SK-N-SH (cell line): ENCODE data around the gene AGBL5. TPM values are rescaled to one million over a fixed set of nuclear protein-coding genes. Genes with fewer than 3 reads are reported as not detected.

ENCODE experiments used
- CTCF ChIA-PET: fragments of 300-600, 350-600 bp; formaldehyde crosslinking; extraction: SDS; loops from one replicate; lab custom pipeline; 2021; lab: Yijun Ruan, JAX
- POLR2A ChIA-PET: fragments of 350-600 bp; sonication (Branson Sonifier 250); formaldehyde crosslinking; extraction: SDS; loops from one replicate; lab custom pipeline; 2020; ENCODE audit warnings: antibody characterized with exemption, inconsistent platforms; lab: Yijun Ruan, JAX
- DNase-seq: peaks from one replicate; pipeline ENCODE4 v3.0.0; 2012
- H2AFZ ChIP-seq: fragments of 200-600 bp; sonication (generic); 2 replicates; pipeline ENCODE4 v1.8.1; 2016; ENCODE audit warnings: antibody characterized with exemption, mild to moderate bottlenecking, low read depth
- H3F3A ChIP-seq: fragments of 200-600 bp; sonication (generic); replicated peaks from 2 replicates; pipeline ENCODE3; 2016; ENCODE audit warnings: antibody characterized with exemption, mild to moderate bottlenecking; ENCODE audit not compliant: insufficient read depth
- H3K27ac ChIP-seq, 2 experiments: fragments of 200-500 bp in 1 of 2; fragments of 200-600 bp in 1 of 2; sonication (Bioruptor generic) in 1 of 2; sonication (generic), shearing (Covaris generic) in 1 of 2; 2 replicates each; pipeline versions ENCODE4 v1.5.1 to v1.6.1; 2014 to 2016; ENCODE audit warnings: low read depth in 2 of 2, inconsistent platforms in 1 of 2, low read length in 1 of 2, mild to moderate bottlenecking in 1 of 2, mixed read lengths in 1 of 2
- H3K27me3 ChIP-seq: fragments of 200-600 bp; sonication (generic), shearing (Covaris generic); 2 replicates; pipeline ENCODE4 v1.6.1; 2016; ENCODE audit warnings: mixed run types; ENCODE audit not compliant: insufficient read depth
- H3K36me3 ChIP-seq, 2 experiments: fragments of 200-500 bp in 1 of 2; fragments of 200-600 bp in 1 of 2; sonication (Bioruptor generic) in 1 of 2; sonication (generic) in 1 of 2; replicated peaks in 1 of 2; 2 replicates each; pipeline versions ENCODE3 to v1.5.1; 2014 to 2016; ENCODE audit warnings: low read length in 1 of 2, mild to moderate bottlenecking in 1 of 2; ENCODE audit not compliant: insufficient read depth in 2 of 2, control insufficient read depth in 1 of 2
- H3K4me1 ChIP-seq, 2 experiments: fragments of 200-500 bp in 1 of 2; fragments of 200-600 bp in 1 of 2; sonication (Bioruptor generic) in 1 of 2; sonication (generic), shearing (Covaris generic) in 1 of 2; 2 replicates each; pipeline versions ENCODE4 v1.5.1 to v1.6.1; 2014 to 2016; ENCODE audit warnings: low read depth in 1 of 2, low read length in 1 of 2, mixed run types in 1 of 2; ENCODE audit not compliant: insufficient read depth in 2 of 2, control insufficient read depth in 1 of 2
- H3K4me2 ChIP-seq: fragments of 200-600 bp; sonication (generic), shearing (Covaris generic); 2 replicates; pipeline ENCODE4 v1.6.1; 2017; ENCODE audit warnings: mixed run types
- H3K4me3 ChIP-seq, 2 experiments: fragments of 200-500 bp in 1 of 2; fragments of 200-600 bp in 1 of 2; sonication (Bioruptor generic) in 1 of 2; sonication (generic), shearing (Covaris generic) in 1 of 2; 2 replicates each; pipeline versions ENCODE4 v1.5.1 to v1.8.1; 2014 to 2016; ENCODE audit warnings: low read depth in 2 of 2, inconsistent platforms in 1 of 2, low read length in 1 of 2, mild to moderate bottlenecking in 1 of 2, mixed read lengths in 1 of 2, moderate library complexity in 1 of 2
- H3K79me2 ChIP-seq: fragments of 200-600 bp; sonication (generic); 2 replicates; pipeline ENCODE4 v1.8.1; 2017; ENCODE audit warnings: mild to moderate bottlenecking; ENCODE audit not compliant: insufficient read depth
- H3K9ac ChIP-seq: fragments of 200-600 bp; sonication (generic); 2 replicates; pipeline ENCODE4 v1.6.1; 2017; ENCODE audit warnings: mixed run types
- H3K9me2 ChIP-seq: fragments of 200-600 bp; sonication (generic); 2 replicates; pipeline ENCODE4 v1.6.1; 2017; ENCODE audit warnings: mixed run types
- H3K9me3 ChIP-seq: fragments of 200-600 bp; sonication (generic); 2 replicates; pipeline ENCODE4 v1.6.1; 2017; ENCODE audit warnings: mixed run types, mild to moderate bottlenecking, moderate library complexity
- H4K20me1 ChIP-seq: fragments of 200-600 bp; sonication (generic); 2 replicates; pipeline ENCODE4 v1.6.1; 2017; ENCODE audit warnings: mild to moderate bottlenecking, mixed run types; ENCODE audit not compliant: insufficient read depth
- EZH2phosphoT487 ChIP-seq: fragments of 200-600 bp; sonication (generic); IDR thresholded peaks from 2 replicates; pipeline ENCODE4 v1.6.1; 2017; ENCODE audit warnings: low read depth, mixed run types, mild to moderate bottlenecking, antibody characterized with exemption, moderate library complexity, borderline replicate concordance
- JUND ChIP-seq: IDR thresholded peaks from 2 replicates; pipeline ENCODE4 v1.4.0; 2012
- RXRA ChIP-seq: IDR thresholded peaks from 2 replicates; pipeline ENCODE4 v1.4.0; 2012; ENCODE audit warnings: low read depth, mild to moderate bottlenecking, borderline replicate concordance
- WGBS: methylation state at CpG from one replicate; pipeline ENCODE4 v1.1.6; 2017; ENCODE audit warnings: low lambda C conversion rate; 5-methylcytosine and 5-hydroxymethylcytosine counted together
- polyA plus RNA-seq, 3 experiments: library from polyadenylated mRNA; depleted of rRNA; stranded (reverse); fragments of >200 nt; gene quantifications; 2 replicates each; pipeline ENCODE4 v1.2.3, GENCODE V29; 2012
- TF ChIP-seq, protein P1 (sequence below): IDR thresholded peaks from 2 replicates; pipeline ENCODE4 v1.6.1; 2012; ENCODE audit warnings: mild to moderate bottlenecking, low read depth, low read length, moderate library complexity
- TF ChIP-seq, protein P2 (sequence below): IDR thresholded peaks from 2 replicates; pipeline ENCODE4 v1.4.0; 2012; ENCODE audit warnings: low read depth
- TF ChIP-seq, protein P3 (sequence below): IDR thresholded peaks from 2 replicates; pipeline ENCODE4; 2012
- TF ChIP-seq, protein P4 (sequence below): fragments of 200-600 bp; sonication (generic); IDR thresholded peaks from 2 replicates; pipeline ENCODE4 v1.6.1; 2017; ENCODE audit warnings: antibody characterized with exemption, mild to moderate bottlenecking, moderate library complexity

Gene AGBL5
- polyA plus RNA-seq, 1 of the 3 experiments (the other 2 are of a cell fraction): 45.5 TPM

DNA sequence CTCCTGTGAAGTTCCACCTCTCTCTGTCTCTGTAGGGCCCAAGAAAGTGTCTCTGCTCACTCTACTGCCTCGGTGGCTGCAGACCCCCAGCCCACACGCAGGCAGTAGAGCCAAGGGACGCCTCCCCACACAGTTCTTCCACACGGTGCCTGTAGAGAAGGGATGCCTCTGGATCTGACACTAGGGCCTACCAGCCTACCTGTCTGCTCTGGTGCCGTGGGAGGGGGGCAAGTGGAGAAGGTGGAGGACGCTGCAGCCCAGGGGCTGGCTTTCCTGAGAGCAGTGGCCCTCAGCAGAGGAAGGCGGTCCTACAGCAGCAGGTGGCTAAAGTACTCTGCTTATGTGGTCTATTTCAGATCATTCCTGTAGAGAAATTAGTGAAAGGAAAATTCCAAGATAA is 27.7 kb upstream of the AGBL5 start (continued):
- TF ChIP-seq, protein P1, sequence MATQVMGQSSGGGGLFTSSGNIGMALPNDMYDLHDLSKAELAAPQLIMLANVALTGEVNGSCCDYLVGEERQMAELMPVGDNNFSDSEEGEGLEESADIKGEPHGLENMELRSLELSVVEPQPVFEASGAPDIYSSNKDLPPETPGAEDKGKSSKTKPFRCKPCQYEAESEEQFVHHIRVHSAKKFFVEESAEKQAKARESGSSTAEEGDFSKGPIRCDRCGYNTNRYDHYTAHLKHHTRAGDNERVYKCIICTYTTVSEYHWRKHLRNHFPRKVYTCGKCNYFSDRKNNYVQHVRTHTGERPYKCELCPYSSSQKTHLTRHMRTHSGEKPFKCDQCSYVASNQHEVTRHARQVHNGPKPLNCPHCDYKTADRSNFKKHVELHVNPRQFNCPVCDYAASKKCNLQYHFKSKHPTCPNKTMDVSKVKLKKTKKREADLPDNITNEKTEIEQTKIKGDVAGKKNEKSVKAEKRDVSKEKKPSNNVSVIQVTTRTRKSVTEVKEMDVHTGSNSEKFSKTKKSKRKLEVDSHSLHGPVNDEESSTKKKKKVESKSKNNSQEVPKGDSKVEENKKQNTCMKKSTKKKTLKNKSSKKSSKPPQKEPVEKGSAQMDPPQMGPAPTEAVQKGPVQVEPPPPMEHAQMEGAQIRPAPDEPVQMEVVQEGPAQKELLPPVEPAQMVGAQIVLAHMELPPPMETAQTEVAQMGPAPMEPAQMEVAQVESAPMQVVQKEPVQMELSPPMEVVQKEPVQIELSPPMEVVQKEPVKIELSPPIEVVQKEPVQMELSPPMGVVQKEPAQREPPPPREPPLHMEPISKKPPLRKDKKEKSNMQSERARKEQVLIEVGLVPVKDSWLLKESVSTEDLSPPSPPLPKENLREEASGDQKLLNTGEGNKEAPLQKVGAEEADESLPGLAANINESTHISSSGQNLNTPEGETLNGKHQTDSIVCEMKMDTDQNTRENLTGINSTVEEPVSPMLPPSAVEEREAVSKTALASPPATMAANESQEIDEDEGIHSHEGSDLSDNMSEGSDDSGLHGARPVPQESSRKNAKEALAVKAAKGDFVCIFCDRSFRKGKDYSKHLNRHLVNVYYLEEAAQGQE: no peak
- no peak for TF ChIP-seq RXRA
- TF ChIP-seq EZH2phosphoT487: no peak
- TF ChIP-seq, protein P2, sequence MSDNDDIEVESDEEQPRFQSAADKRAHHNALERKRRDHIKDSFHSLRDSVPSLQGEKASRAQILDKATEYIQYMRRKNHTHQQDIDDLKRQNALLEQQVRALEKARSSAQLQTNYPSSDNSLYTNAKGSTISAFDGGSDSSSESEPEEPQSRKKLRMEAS: no peak
- no peak for TF ChIP-seq JUND
- TF ChIP-seq, all 33 proteins: peak for 0

DNA sequence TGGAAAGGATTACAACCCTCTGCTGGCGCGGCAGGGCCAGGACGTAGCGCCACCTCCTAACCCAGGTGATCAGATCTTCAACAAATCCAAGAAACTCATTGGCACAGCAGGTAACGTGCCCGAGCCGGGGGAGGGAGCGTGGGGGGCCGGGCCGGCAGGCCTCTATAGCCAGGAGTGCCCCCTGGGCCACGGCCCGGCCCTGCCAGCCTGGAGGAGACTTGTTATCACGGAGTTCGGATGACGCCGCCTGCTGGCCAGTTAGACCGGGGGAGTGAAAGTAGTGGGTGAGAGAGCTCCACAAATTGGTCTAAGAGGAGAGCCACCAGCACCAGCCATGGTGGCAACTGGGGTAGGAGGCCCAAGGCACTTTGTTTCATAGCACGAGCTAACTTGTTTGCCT is 27.3 kb upstream of the AGBL5 start:
- H3K4me2 ChIP-seq: no peak overlapping the region
- H3K27me3 ChIP-seq: no peaks in the 10 kb centered on the region
- ChIA-PET POLR2A (no interaction called here), CTCF (interaction anchor here (1.0 to 33.3 kb wide), 8 partner anchors 7 to 178 kb away, joined by 3 to 1017 read pairs (median 7); partner anchors contain the start of gene MAPRE3)
- H4K20me1 ChIP-seq: no peaks in the 10 kb centered on the region
- H3K9ac ChIP-seq: no peak overlapping the region
- TF ChIP-seq, protein P3, sequence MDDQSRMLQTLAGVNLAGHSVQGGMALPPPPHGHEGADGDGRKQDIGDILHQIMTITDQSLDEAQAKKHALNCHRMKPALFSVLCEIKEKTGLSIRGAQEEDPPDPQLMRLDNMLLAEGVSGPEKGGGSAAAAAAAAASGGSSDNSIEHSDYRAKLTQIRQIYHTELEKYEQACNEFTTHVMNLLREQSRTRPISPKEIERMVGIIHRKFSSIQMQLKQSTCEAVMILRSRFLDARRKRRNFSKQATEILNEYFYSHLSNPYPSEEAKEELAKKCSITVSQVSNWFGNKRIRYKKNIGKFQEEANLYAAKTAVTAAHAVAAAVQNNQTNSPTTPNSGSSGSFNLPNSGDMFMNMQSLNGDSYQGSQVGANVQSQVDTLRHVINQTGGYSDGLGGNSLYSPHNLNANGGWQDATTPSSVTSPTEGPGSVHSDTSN: no peak
- TF ChIP-seq, protein P4, sequence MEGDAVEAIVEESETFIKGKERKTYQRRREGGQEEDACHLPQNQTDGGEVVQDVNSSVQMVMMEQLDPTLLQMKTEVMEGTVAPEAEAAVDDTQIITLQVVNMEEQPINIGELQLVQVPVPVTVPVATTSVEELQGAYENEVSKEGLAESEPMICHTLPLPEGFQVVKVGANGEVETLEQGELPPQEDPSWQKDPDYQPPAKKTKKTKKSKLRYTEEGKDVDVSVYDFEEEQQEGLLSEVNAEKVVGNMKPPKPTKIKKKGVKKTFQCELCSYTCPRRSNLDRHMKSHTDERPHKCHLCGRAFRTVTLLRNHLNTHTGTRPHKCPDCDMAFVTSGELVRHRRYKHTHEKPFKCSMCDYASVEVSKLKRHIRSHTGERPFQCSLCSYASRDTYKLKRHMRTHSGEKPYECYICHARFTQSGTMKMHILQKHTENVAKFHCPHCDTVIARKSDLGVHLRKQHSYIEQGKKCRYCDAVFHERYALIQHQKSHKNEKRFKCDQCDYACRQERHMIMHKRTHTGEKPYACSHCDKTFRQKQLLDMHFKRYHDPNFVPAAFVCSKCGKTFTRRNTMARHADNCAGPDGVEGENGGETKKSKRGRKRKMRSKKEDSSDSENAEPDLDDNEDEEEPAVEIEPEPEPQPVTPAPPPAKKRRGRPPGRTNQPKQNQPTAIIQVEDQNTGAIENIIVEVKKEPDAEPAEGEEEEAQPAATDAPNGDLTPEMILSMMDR: peak; percentile 20
- no peaks in the 10 kb centered on the region for H3K9me3 ChIP-seq
- no peak overlapping the region for H3K4me3 ChIP-seq
- 91% methylated on average over 18 of the region's 18 CpGs for WGBS
- peaks cover 0 to 46% of the 10 kb centered on the region in 2 experiments for H3K36me3 ChIP-seq
- no peak overlapping the region for H2AFZ ChIP-seq
- H3K9me2 ChIP-seq: no peaks in the 10 kb centered on the region
- no peaks in the 10 kb centered on the region for H3F3A ChIP-seq
- H3K4me1 ChIP-seq: peaks cover 0 to 8% of the 10 kb centered on the region in 2 experiments; a peak in 1 of 4 replicates
- no peaks in the 10 kb centered on the region; the same call in 1 of the 2 replicates for H3K79me2 ChIP-seq
- peak; percentile 53 for DNase-seq
- H3K27ac ChIP-seq: no peak overlapping the region
